Tibial artery (tissue), 4 donors: ENCODE measurements around the gene CFAP251.

ENCODE experiments used
- DNase-seq, 2 donors: peaks; one replicate each; pipeline ENCODE4 v3.0.0-alpha.2; 2019
- H3K27ac ChIP-seq, 2 donors: fragments of 200-600 bp; sonication (generic) in 1 of 2; 1 replicate in 1 of 2; 2 replicates in 1 of 2; pipeline ENCODE4 v1.5.1; 2018 to 2019; ENCODE audit warnings: mild to moderate bottlenecking in 1 of 2
- H3K27me3 ChIP-seq, 2 donors: fragments of 200-600 bp; sonication (generic) in 1 of 2; one replicate each; pipeline versions ENCODE4 v1.5.1 to v1.6.0; 2016 to 2019
- H3K36me3 ChIP-seq, 3 donors: fragments of 200-600 bp; sonication (generic) in 2 of 3; one replicate each; pipeline ENCODE4 v1.5.1; 2016 to 2019; ENCODE audit warnings: mild to moderate bottlenecking in 2 of 3
- H3K4me1 ChIP-seq, 4 donors: fragments of 200-600 bp; sonication (generic) in 2 of 4; 1 replicate in 3 of 4; 2 replicates in 1 of 4; pipeline ENCODE4 v1.5.1; 2016 to 2019
- H3K4me3 ChIP-seq, 2 donors: fragments of 200-600 bp; sonication (generic) in 1 of 2; 1 replicate in 1 of 2; 2 replicates in 1 of 2; pipeline ENCODE4 v1.5.1; 2018 to 2019; ENCODE audit warnings: mild to moderate bottlenecking in 2 of 2
- H3K9me3 ChIP-seq, 3 donors: fragments of 200-600 bp; sonication (generic) in 1 of 3; one replicate each; pipeline ENCODE4 v1.5.1; 2016 to 2019
- CTCF ChIP-seq, 2 experiments: fragments of 200-600 bp in 1 of 2; fragments of 450-650 bp in 1 of 2; IDR thresholded peaks; one replicate each; pipeline ENCODE4 v1.5.1; 2017 to 2019; ENCODE audit warnings: antibody characterized with exemption in 2 of 2, mild to moderate bottlenecking in 1 of 2, moderate library complexity in 1 of 2
- intact Hi-C: fragments of 100-400 bp; cut with DNase I; formaldehyde crosslinking; loops from one replicate; pipeline ENCODE4 v1.15.0; 2023; ENCODE audit warnings: low total_unique reads

CFAP251 gene

GRCh38 chr12:122028165-122028904 lies 109.9 kb downstream of the CFAP251 start:
- no peak for DNase-seq
- no peaks in the 10 kb centered on the region for H3K36me3 ChIP-seq
- H3K27ac ChIP-seq: no peak overlapping the region
- no peak for TF ChIP-seq CTCF (IDR thresholded peaks at IDR 0.05)
- H3K9me3 ChIP-seq: no peaks in the 10 kb centered on the region
- intact Hi-C loops: no loop called here
- H3K27me3 ChIP-seq: no peaks in the 10 kb centered on the region
- H3K4me3 ChIP-seq: no peak overlapping the region
- H3K4me1 ChIP-seq: peaks cover 0 to 67% (median 29%) of the 10 kb centered on the region in 4 donors

- intact Hi-C loops: no loop called here
- TF ChIP-seq CTCF (IDR thresholded peaks at IDR 0.05): no peak
- Histone ChIP-seq H3K36me3 (no peaks in the 10 kb centered on the region), H3K9me3 (no peaks in the 10 kb centered on the region), H3K27me3 (no peaks in the 10 kb centered on the region), H3K4me3 (no peak overlapping the region), H3K4me1 (peaks cover 0 to 66% (median 25%) of the 10 kb centered on the region in 4 donors), H3K27ac (no peak overlapping the region)
- DNase-seq: no peak
Observed at GRCh38 chr12:122028905-122029560, 110.6 kb downstream of the CFAP251 start.

- Histone ChIP-seq H3K27me3 (no peaks in the 10 kb centered on the region), H3K36me3 (no peaks in the 10 kb centered on the region), H3K27ac (no peak overlapping the region), H3K9me3 (no peaks in the 10 kb centered on the region), H3K4me1 (peaks cover 0 to 64% (median 23%) of the 10 kb centered on the region in 4 donors), H3K4me3 (no peak overlapping the region)
- intact Hi-C loops: no loop called here
- DNase-seq: no peak
- no peak for TF ChIP-seq CTCF (IDR thresholded peaks at IDR 0.05)
Observed at GRCh38 chr12:122029620-122030423, 111.4 kb downstream of the CFAP251 start.

DNA sequence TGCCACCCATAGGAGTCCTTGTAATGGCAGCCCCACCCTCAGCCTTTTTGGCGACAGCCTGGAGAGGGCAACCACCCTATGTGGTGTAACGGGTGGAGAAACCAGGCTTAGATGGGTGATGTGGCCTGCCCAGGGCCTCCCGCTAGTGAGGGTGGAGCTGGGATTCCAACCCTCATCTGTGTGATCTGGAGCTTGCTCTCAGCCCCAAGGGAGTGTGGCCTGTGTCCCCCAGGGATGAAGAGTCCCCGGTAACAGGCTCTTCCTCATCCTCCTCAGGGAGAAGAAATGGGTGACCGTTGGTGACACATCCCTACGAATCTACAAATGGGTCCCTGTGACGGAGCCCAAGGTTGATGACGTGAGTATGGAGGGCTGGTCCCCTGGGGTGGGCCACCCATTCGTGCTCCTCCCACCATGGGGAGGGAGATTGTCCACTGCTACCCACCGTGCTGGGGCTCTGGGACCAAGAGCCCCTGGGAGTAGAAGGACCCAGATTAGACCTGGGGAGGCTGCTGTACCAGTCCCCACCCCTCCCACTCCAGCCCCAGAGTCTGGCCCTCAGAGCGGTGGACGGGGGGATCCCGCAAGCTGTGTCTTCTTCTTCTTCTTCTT lies 112.1 kb downstream of the CFAP251 start:
- Histone ChIP-seq H3K36me3 (peaks cover 0 to 4% (median 3%) of the 10 kb centered on the region in 3 donors), H3K4me1 (peaks cover 0 to 66% (median 27%) of the 10 kb centered on the region in 4 donors), H3K4me3 (no peak overlapping the region), H3K27ac (no peak overlapping the region), H3K27me3 (no peaks in the 10 kb centered on the region), H3K9me3 (no peaks in the 10 kb centered on the region)
- TF ChIP-seq CTCF (IDR thresholded peaks at IDR 0.05): no peak
- DNase-seq: no peak
- intact Hi-C loops: no loop called here
